OCI-LY7 (cell line): ENCODE results near the gene CFAP74. TPM values are rescaled to one million over a fixed set of nuclear protein-coding genes. Genes with fewer than 3 reads are reported as not detected.
A peak's percentile ranks its signal among the peaks of the same experiment; 100 is the strongest.

Experiments
- BruUV-seq: library from RNA; stranded (reverse); fragments of 400-500 nt; replicated peaks from 2 replicates; lab custom pipeline; 2021; lab: Mats Ljungman, UMichigan
- CTCF ChIA-PET: fragments of 300-600 bp; sonication (Branson Sonifier 250); formaldehyde crosslinking; loops from one replicate; lab custom pipeline; 2022; ENCODE audit warnings: antibody characterized with exemption; ENCODE audit not compliant: unreplicated experiment; lab: Charles Lee
- POLR2A ChIA-PET: fragments of 300-600 bp; sonication (Branson Sonifier 250); formaldehyde crosslinking; loops from one replicate; lab custom pipeline; 2022; ENCODE audit warnings: antibody characterized with exemption; lab: Charles Lee
- DNase-seq: peaks from one replicate; pipeline ENCODE4 v3.0.0-alpha.2; 2015; ENCODE audit warnings: low spot score
- H2AFZ ChIP-seq: fragments of 200-600 bp; sonication (generic), shearing (Covaris generic); 2 replicates; pipeline ENCODE4 v1.6.1; 2014; ENCODE audit warnings: mild to moderate bottlenecking, antibody characterized with exemption, low read length, moderate library complexity
- H3K27ac ChIP-seq: fragments of 200-600 bp; sonication (generic); 2 replicates; pipeline ENCODE4 v1.5.1; 2014; ENCODE audit warnings: mixed run types, low read depth, mild to moderate bottlenecking, moderate library complexity, low read length, inconsistent platforms; ENCODE audit not compliant: poor library complexity, severe bottlenecking
- H3K36me3 ChIP-seq: fragments of 200-600 bp; sonication (generic); 2 replicates; pipeline ENCODE4 v1.6.1; 2014; ENCODE audit warnings: mild to moderate bottlenecking, antibody characterized with exemption, low read length, moderate library complexity, mixed read lengths; ENCODE audit not compliant: insufficient read depth
- H3K4me1 ChIP-seq: fragments of 200-600 bp; sonication (generic); 2 replicates; pipeline ENCODE4 v1.5.1; 2014; ENCODE audit warnings: mild to moderate bottlenecking, low read length; ENCODE audit not compliant: insufficient read depth, poor library complexity, severe bottlenecking
- H3K4me2 ChIP-seq: fragments of 200-600 bp; sonication (generic); 2 replicates; pipeline ENCODE4 v1.6.1; 2014; ENCODE audit warnings: mild to moderate bottlenecking, low read length
- H3K4me3 ChIP-seq: fragments of 200-600 bp; sonication (generic); 2 replicates; pipeline ENCODE4 v1.5.1; 2014; ENCODE audit warnings: mild to moderate bottlenecking, low read depth, low read length; ENCODE audit not compliant: poor library complexity, severe bottlenecking
- H3K79me2 ChIP-seq: fragments of 200-600 bp; sonication (generic); 2 replicates; pipeline ENCODE4 v1.6.1; 2016; ENCODE audit warnings: low read depth, mild to moderate bottlenecking, low read length, moderate library complexity, mixed read lengths; ENCODE audit not compliant: insufficient read depth
- H3K9me2 ChIP-seq: fragments of 200-600 bp; sonication (generic); 2 replicates; pipeline ENCODE4 v1.6.1; 2016; ENCODE audit warnings: mild to moderate bottlenecking, low read length, mixed read lengths; ENCODE audit not compliant: insufficient read depth
- H3K9me3 ChIP-seq: fragments of 200-600 bp; sonication (generic); 2 replicates; pipeline ENCODE4 v1.6.1; 2014; ENCODE audit warnings: mild to moderate bottlenecking, mixed run types, low read length, mixed read lengths
- H4K20me1 ChIP-seq: fragments of 200-600 bp; sonication (generic); 2 replicates; pipeline ENCODE4 v1.6.1; 2014; ENCODE audit warnings: mild to moderate bottlenecking, antibody characterized with exemption, low read length, moderate library complexity, mixed read lengths; ENCODE audit not compliant: insufficient read depth
- CTCF ChIP-seq: fragments of 200-600 bp; sonication (generic); conservative IDR thresholded peaks from 2 replicates; pipeline ENCODE4 v1.5.1; 2014; ENCODE audit warnings: mild to moderate bottlenecking, antibody characterized with exemption, low read length, moderate library complexity, mixed read lengths
- EZH2phosphoT487 ChIP-seq: fragments of 200-600 bp; sonication (generic); IDR thresholded peaks from 2 replicates; pipeline ENCODE4 v1.6.1; 2018; ENCODE audit warnings: low read depth, borderline replicate concordance, mild to moderate bottlenecking, mixed run types, antibody characterized with exemption, low read length, moderate library complexity, mixed read lengths
- intact Hi-C: fragments of 100-400 bp; cut with micrococcal nuclease; formaldehyde crosslinking; loops from one replicate; pipeline ENCODE4 v1.10.0; 2022; ENCODE audit not compliant: unreplicated experiment
- total RNA-seq, 2 experiments: library from RNA; depleted of rRNA in 1 of 2; stranded (reverse); fragments of >200 nt in 1 of 2; shearing (Covaris generic) in 1 of 2; gene quantifications; 2 replicates each; pipeline ENCODE4 v1.2.3, GENCODE V29; 2014 to 2022

Gene CFAP74
- total RNA-seq, 2 experiments from 2014 or later: not detected

- ChIA-PET POLR2A (no interaction called here), CTCF (no interaction called here)
- Histone ChIP-seq H3K36me3 (no peaks in the 10 kb centered on the region), H3K4me1 (peaks cover 8% of the 10 kb centered on the region), H3K9me2 (no peaks in the 10 kb centered on the region), H2AFZ (peak overlapping the region; percentile 77), H3K4me3 (no peak overlapping the region), H3K27ac (no peak overlapping the region), H3K4me2 (no peak overlapping the region), H3K79me2 (no peaks in the 10 kb centered on the region), H4K20me1 (no peaks in the 10 kb centered on the region), H3K9me3 (no peaks in the 10 kb centered on the region)
- intact Hi-C loops: no loop called here
- TF ChIP-seq CTCF (no peak), EZH2phosphoT487 (no peak)
- BruUV-seq: no TSS peak
- DNase-seq: peak; percentile 51
These were observed 7.4 kb downstream of the CFAP74 start for GRCh38 chr1:1996207-1996651.

- TF ChIP-seq CTCF: no peak
- no peak for TF ChIP-seq EZH2phosphoT487
- no peaks in the 10 kb centered on the region for H3K79me2 ChIP-seq
- no peak overlapping the region for H3K4me2 ChIP-seq
- H3K9me2 ChIP-seq: no peaks in the 10 kb centered on the region
- H2AFZ ChIP-seq: no peak overlapping the region
- no peaks in the 10 kb centered on the region for H3K36me3 ChIP-seq
- no peaks in the 10 kb centered on the region for H4K20me1 ChIP-seq
- intact Hi-C loops: no loop called here
- CTCF ChIA-PET: no interaction called here
- no peak for DNase-seq
- H3K9me3 ChIP-seq: no peaks in the 10 kb centered on the region
- H3K4me1 ChIP-seq: peaks cover 8% of the 10 kb centered on the region
- no peak overlapping the region for H3K27ac ChIP-seq
- no peak overlapping the region for H3K4me3 ChIP-seq
- BruUV-seq: no TSS peak
- POLR2A ChIA-PET: no interaction called here
These were observed 9.1 kb downstream of the CFAP74 start for GRCh38 chr1:1994536-1994935.

- Histone ChIP-seq H3K4me2 (no peak overlapping the region), H4K20me1 (no peaks in the 10 kb centered on the region), H3K9me3 (no peaks in the 10 kb centered on the region), H3K27ac (no peak overlapping the region), H3K79me2 (no peaks in the 10 kb centered on the region), H3K36me3 (no peaks in the 10 kb centered on the region), H2AFZ (no peak overlapping the region), H3K4me3 (no peak overlapping the region), H3K4me1 (no peaks in the 10 kb centered on the region), H3K9me2 (no peaks in the 10 kb centered on the region)
- CTCF ChIA-PET: no interaction called here
- POLR2A ChIA-PET: interaction anchor here (0.8 kb wide), 1 partner anchor 8 kb away, joined by 3 read pairs; no protein-coding TSS in a partner anchor
- TF ChIP-seq CTCF (no peak), EZH2phosphoT487 (no peak)
- intact Hi-C loops: no loop called here
- BruUV-seq: no TSS peak
- DNase-seq: no peak
These were observed 13.4 kb downstream of the CFAP74 start for GRCh38 chr1:1990222-1990621.
